Raji (cell line): Measurements from ENCODE around the gene KRTAP10-4.
"Not testable (repeated sequence)": the region's sequence is repeated elsewhere in the genome, so short reads cannot be mapped to it uniquely, and the experiment has no call there.

Experiments used
- POLR2A ChIP-seq: IDR thresholded peaks from 2 replicates; pipeline ENCODE4 v1.6.1; 2011; ENCODE audit warnings: low read depth, low read length, control low read depth; ENCODE audit not compliant: insufficient read depth

Gene KRTAP10-4, protein sequence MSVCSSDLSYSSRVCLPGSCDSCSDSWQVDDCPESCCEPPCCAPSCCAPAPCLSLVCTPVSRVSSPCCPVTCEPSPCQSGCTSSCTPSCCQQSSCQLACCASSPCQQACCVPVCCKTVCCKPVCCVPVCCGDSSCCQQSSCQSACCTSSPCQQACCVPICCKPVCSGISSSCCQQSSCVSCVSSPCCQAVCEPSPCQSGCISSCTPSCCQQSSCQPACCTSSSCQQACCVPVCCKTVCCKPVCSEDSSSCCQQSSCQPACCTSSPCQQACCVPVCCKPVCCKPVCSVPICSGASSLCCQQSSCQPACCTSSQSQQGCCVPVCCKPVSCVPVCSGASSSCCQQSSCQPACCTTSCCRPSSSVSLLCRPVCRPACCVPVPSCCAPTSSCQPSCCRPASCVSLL

DNA sequence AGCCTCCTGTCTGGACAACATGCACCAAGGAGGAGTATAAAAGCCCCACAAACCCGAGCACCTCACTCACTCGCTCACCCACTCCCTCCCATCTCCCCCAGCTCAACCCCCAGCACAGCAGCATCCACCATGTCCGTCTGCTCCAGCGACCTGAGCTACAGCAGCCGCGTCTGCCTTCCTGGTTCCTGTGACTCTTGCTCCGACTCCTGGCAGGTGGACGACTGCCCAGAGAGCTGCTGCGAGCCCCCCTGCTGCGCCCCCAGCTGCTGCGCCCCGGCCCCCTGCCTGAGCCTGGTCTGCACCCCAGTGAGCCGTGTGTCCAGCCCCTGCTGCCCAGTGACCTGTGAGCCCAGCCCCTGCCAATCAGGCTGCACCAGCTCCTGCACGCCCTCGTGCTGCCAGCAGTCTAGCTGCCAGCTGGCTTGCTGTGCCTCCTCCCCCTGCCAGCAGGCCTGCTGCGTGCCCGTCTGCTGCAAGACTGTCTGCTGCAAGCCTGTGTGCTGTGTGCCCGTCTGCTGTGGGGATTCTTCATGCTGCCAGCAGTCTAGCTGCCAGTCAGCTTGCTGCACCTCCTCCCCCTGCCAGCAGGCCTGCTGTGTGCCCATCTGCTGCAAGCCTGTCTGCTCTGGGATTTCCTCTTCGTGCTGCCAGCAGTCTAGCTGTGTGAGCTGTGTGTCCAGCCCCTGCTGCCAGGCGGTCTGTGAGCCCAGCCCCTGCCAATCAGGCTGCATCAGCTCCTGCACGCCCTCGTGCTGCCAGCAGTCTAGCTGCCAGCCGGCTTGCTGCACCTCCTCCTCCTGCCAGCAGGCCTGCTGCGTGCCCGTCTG is at the start of gene KRTAP10-4:
Gene KRTAP10-4 (plus strand): TSS at position 100 of the 827 bp plus-strand sequence. CDS start 30 bp downstream, at position 130.
- not testable (repeated sequence) for TF ChIP-seq POLR2A

DNA sequence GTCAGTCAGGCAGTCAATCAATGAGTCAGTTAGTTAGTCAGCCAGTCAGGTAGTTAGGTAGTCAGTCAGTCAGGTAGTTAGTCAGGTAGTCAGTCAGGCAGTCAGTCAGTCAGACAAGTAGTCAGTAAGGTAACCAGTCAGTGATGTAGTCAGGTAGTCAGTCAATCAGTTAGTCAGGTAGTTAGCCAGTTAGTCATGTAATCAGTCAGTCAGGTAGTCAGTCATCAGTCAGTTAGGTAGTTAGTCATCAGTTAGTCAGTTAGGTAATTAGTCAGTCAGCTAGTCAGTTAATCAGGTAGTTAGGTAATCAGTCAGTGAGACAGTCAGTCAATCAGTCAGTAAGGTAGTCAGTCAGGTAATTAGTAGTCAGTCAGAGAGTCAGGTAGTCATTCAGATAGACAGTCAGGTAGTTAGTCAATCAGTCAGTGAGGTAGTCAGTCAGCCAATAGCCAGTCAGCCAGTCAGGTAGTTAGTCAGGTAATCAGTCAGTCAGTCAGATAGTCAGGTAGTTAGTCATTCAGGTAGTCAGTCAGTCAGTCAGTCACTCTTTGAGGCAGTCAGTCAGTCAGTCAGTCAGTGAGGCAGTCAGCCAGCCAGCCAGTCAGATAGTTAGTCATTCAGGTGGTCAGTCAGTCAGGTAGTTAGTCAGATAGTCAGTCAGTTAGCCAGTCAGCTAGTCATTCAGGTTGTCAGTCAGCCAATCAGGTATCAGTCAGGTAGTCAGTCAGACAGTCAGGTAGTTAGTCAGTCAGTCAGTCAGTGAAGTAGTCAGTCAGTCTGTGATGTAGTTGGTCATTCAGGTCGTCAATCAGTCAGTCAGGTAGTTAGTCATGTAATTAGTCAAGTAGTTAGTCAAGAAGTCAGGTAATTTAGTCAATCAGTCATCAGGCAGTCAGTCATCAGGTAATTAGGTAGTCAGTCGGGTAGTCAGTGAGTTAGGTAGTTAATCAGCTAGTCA is 48.8 kb upstream of the KRTAP10-4 start:
- TF ChIP-seq POLR2A, result no peak

DNA sequence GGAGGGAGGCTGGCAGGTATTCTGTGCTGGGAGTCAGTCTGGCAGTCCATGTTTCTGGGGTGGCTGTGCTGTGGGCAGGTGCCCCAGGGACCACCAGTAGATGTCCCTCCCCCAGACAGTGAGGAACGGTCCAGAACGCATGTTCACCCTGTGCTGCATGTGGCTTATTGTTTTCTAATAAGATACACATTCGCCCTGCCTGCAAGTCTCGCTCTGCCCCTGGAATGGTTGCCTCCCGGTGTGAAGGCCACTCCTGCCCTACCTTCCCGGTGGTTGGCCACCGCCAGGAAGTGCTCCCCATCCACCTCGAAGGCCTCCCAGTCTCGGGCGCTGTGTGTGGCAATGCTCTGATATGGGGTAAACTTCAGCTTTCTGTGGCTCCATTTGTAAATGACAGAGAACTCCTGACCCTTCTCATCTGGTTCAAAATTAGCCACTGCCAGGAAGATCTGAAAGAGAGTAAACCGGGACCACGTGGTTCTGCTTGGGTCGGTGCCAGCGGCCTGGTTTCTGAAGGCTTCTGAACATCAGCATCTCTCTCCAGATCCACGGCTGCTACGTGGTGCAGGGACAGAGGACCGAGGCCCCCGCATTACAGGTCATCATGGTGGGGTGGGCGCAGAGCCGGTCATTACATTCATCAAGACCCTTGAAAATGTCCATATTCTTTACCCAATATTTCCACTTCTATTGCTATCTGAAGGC is 48.0 kb upstream of the KRTAP10-4 start:
- TF ChIP-seq POLR2A, result no peak

DNA sequence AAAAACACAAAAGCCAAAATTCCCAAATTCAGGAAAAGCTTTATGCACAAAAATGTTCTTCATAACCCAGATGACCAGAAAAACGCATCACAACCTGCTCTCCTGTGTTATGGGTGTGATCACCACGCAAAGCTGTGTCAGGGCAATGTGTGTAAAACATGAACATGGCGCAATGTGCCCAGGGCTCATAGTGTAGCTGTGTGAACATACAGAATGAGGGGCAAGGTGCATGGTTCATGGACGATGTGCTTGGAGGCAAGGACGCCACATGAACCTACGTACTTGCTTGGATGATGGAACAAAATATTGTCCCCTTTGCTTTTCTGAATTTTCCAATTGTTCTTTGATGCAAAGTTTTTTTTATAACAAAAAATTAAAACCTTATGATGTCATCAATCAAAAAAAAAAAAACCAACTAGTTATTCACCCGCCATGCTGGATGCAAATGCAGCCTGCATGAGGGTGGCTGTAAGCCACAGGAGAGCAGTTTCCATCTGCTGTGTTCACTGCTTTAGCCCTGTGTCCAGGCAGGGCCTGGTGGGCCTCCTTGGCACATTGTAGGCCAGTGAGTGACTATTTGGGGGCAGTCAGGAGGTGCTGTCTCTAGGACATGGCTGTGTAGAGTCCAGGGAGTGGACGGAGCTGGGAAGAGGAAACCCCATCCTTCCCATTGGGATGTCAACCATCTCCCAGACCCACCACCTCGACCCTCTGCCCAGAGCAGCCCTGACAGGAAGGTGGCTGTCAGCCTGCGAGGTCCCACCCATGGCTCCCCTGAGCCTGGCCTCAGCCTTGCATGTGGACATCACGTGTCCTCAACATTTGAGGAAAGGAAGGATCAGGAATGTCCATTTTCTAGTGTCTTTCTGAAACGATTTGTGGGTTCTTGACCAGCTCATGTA is 47.2 kb upstream of the KRTAP10-4 start:
- TF ChIP-seq POLR2A, result no peak

DNA sequence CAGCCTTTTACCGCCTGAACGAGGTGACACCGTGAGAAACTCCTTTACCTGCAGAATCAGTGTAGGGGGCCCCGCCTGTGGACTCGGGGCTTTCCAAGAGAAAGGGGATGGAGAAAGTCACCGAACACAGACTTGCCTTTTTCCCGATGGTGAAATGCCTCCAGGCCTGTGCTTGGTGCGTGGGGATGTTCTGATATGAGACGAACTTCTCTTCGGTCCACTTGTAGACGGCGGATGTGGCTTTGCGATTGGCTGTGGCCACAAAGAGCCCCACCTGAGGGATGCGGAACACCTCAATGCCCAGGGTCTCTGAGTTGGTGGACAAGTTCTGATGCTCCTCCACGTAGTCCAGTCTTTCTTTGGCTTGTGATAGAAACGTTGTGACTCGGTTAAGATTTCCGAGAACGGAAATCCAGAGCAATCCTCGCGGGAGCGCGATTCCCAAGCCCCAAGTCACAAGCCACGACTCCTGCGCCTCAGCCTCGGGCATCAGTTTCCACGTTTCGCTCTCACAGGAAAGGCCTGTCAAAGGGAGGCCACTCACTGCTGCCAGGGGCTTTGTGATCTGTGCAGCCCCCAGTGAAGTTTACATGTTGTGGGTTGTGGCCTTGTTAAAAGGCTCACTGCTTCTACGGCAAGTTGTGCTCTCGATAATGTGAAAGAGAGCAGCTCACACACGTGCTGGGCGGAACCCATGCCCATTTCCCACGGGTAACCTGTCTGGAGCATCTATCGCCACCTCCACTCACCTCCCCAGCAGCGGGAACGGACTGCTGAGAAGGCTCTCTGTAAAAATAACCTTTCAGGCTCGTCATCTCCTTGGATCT is 46.2 kb upstream of the KRTAP10-4 start:
- TF ChIP-seq POLR2A, result no peak

DNA sequence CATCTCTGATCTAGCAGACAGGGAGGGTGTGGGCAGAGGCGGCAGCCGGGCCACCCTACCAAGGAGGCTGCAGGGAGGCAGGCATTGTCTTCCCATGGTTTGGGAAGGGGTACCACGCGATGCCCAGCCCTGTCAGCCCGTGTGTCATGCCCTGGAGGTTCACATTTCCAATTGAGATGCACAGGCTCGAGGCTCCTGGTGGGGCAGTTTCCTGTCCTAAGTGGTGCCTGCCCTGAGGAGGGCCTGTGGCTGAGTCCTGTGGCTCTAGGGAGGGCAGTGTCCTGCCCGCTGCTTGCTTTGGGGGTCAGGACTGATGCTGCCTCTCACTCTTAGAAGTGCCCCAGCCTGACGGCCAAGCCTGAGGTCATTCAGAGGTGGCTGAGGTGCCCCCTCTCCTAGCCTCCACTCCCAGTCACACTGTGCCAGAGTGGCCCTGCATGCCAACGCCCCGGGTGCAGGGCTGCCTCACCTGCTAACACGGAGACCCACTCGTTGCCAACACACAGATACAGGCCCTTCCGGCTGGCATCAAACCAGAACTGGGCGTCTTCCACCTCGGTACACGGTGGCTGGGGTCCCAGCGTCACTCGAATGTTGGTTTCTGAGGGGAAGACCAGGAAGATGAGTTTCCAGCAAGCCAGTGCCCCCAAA is 45.4 kb upstream of the KRTAP10-4 start:
- no peak for TF ChIP-seq POLR2A

DNA sequence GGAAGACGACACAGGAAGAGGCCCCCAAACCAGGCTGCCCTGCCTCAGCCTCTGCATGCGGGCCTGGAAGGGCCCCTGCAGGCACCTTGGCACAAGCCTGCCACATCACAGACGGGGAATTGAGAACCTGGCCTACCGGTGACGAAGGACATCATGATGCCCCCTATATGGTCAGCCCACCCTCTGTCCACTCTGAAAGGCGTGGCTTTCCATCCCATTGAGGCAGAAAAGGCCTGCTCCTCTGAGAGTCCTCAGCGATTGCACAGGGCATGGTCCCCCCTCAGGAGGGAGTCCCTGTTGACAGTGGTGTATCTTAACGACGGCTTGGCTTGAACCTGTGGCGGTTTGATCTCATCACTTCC is 44.9 kb upstream of the KRTAP10-4 start:
- TF ChIP-seq POLR2A, result no peak

DNA sequence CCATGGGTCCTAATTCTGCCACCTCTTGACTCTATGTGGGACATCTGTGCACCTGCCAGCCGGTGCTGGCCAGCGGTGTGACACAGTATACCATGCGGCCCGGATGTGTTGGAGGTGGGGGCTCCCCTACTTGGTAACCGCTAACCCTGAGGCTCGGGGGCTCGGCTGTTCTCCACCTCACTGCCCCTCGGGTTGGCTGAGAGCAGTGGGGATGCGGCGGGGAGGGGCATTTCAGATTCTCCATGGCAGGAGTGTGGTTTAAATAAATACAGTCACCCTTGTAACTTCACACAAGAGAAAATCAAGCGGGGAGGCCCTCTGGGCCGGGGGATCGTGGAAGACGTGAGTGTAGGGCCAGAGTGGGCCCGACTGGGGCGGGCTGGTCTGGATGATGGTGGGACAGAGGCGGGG is 44.5 kb upstream of the KRTAP10-4 start:
- no peak for TF ChIP-seq POLR2A

DNA sequence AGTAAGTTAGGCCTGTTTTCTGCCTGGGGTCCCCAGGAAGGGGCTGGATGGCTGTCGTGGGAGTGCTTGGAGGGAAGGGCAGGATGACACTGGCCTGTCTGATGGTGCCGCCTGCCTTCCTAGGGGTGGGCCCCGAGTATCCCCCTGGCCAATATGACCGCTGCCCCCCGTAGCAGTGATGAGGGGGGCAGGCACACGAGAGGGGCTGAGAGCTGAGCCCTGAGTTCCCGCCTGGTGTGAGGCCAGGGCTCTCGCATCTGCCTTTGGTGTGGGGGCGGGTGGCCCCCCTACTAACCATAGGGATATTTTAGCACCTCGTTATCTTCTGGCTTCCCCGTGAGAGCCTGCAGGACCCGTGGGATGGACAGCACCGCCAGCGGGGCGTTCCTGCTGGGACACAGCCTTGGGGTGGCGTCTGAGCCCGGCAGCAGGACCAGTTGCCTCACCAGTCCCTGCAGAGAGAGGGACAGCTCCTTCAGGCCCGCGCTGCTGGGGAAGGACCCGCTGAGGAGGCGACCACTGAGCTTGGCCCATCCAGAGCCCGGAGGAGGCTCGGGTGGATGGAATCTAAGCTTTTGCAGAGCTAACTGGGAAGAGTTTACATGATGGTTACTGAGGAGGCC is 43.9 kb upstream of the KRTAP10-4 start:
- TF ChIP-seq POLR2A, result no peak

DNA sequence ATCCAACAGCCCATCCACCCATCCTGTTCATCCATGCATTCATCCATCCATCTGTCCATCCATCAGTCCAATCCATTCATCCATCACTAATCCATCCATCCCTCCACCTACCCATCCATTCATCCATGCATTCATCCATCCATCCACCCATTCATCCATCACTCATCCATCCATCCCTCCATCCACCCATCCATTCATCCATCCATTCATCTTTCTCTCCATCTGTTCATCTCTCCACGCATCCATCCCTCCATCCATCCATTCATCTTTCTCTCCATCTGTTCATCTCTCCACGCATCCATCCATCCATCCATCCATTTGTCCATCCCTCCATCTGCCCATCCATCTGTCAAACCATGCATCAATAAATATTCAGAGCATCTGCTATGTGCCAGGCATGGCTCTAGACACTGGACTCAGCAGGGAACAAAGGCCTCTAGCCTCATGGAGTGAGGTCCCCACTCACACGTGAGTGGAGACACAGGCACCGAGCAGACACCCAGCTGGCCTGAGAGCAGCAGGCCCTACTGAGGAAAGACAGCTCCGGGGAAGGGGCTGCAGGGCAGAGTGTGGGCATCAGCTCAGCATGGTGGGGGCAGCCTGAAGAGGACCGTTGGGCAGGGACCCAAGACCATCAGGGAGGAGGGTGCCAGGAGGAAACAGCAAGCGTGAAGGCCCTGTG is 43.2 kb upstream of the KRTAP10-4 start:
- TF ChIP-seq POLR2A, result no peak

DNA sequence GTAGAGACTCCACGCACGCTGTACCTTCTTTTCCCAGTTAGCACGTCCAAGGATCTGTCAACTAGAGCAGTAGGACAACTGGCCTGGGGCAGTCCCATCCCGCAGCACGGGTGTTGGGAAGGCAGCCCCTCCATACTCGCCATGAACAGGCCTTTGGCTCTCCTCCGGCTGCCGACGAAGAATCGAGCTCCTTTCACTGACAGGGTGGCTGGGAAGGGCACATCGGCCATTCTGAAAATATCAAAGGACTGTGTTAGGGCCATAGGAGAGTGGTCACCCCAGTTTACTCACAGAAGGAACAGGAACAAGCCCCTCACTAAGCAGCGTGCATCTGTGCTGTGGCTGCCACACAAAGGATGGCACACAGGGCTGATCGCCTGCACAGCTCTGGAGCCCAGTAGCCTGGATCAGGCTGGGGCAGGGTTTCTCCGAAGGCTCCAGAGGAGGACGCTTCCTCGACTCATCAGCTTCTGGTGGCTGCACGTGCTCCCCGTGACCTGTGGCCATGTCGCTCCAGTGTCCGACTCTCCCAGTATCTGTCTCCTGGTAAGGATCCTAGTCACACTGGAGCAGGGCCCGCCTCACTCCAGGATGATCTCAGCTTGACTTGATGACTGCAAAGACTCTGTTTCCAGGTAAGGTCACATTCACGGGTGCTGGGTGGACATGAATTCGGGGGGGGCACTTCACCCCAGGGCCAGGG is 42.5 kb upstream of the KRTAP10-4 start:
- no peak for TF ChIP-seq POLR2A
